ENCODE measurements around the gene PGM1.
A peak's percentile ranks its signal among the peaks of the same experiment; 100 is the strongest.

PGM1 gene

DNA sequence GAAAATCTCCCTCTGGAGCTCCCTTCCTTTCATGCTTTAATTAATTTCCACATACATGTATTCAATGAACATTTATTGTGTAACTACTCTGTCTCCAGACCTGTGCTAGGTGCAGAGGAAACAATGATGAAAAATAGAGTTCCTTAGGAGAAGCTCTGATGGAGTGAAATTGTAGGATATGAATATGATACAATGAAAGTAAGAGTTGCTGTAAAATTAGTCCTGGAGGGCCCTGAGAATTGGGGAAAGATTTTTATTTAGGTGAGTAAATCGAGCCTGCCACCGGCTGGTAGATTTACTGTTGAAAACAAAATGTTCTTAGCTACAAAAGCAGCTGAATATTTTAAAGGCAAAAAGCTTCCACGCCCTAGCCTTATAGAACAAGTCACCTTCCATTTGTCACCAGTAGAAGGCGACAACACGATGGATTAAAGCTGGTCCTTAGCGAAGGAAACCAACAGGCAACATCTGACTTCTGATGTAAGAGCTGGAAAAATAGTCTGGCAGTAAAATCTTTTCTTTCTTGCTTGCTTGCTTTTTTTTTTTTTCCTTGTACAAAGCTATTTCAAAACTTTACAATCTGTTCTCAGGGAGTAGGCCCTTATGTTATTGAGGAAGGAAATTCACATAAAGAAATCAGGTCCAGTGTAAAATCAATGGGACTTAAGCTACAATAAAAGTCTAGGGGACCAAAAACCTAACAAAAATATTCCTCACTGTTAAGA, 98.7 kb downstream of the PGM1 start:
- no peaks in the 10 kb centered on the region for H3K4me1 Mint-ChIP-seq
- no peak overlapping the region for H3K4me3 Mint-ChIP-seq
- no peaks in the 10 kb centered on the region for H3K9me3 Mint-ChIP-seq
- DNase-seq = peak; percentile 52
- no peak overlapping the region for H3K27ac Mint-ChIP-seq
- CTCF ChIA-PET = interaction anchor here (0.6 to 3.2 kb wide), 32 partner anchors 9 to 1989 kb away, joined by 3 to 45 read pairs (median 4); no protein-coding TSS in a partner anchor
- no peaks in the 10 kb centered on the region for H3K27me3 Mint-ChIP-seq
- H3K36me3 Mint-ChIP-seq = no peaks in the 10 kb centered on the region

DNA sequence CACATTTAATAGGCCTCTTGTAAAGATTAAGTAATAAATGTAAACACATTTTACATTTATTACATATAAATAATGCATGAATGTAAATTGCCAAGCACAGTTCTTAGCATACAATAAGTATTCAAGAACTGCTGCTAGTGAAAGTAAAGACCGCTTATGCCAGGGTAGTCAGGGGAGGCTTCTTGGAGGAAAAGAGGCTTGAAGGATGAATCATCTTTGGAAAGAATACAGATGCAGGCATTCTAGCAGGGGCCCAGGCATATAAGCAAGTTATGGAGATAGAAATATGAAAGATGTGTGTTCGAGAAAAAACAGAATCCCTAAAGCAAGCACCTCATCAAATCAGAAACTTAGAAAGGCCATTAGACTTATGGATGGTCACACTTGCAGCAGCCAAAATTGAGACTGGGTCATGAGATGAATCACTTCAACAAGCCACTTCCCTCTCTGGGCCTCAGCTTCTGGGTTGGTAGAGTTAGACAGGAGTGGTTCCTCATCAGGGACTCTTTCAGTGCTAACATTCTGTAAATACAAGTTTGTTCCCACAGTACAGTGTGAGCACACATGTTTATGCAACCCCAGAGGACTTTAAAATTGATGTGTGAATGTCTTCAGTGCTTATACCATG, 100.8 kb downstream of the PGM1 start:
- no peaks in the 10 kb centered on the region for H3K36me3 Mint-ChIP-seq
- DNase-seq = no peak
- no peaks in the 10 kb centered on the region for H3K9me3 Mint-ChIP-seq
- no peak overlapping the region for H3K27ac Mint-ChIP-seq
- CTCF ChIA-PET = interaction anchor here (3.2 kb wide), 1 partner anchor 548 kb away, joined by 12 read pairs; no protein-coding TSS in a partner anchor
- no peaks in the 10 kb centered on the region for H3K4me1 Mint-ChIP-seq
- no peaks in the 10 kb centered on the region for H3K27me3 Mint-ChIP-seq
- H3K4me3 Mint-ChIP-seq = no peak overlapping the region

DNA sequence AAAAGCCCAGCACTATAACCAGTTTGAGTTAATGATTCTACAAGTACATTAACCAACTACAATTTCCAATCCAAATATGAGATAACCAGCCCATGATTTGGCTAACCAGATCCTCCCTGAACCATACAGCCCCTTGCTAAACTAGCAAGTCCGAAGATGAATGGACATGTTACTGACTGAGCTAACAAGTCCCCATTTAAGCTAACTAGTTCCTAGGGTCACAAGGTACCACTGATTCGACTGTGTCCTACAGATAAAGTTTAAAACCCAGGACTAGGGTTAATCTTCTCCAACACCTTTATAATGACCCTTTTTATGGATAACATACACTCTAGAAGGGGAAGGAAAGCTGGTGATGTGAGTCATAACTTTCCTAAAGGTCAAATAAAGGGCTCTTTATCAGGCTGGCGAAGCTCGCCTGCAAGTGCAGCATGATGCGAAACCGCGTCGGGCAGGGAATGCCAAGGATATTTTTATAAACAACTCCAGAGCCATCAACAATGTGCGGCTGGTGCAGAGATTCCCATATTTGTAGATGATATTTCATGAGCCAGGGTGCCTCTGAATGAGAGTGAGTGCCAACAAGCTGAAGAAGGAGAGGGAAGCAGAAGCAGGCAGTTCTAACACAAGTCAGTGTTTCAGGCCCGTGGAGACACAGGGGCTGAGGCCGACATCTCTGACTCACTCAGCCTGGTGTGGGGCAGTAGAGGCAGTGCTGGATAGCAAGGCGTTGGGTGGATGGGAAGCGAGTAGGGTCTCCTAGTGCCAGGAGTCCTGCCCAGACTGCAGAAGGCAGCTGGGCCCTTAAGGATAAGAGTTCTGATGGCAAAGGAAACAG, 105.0 kb downstream of the PGM1 start:
- DNase-seq = no peak
- CTCF ChIA-PET = no interaction called here
- Mint-ChIP-seq H3K27ac (no peak overlapping the region), H3K27me3 (no peaks in the 10 kb centered on the region), H3K4me3 (no peak overlapping the region), H3K9me3 (no peaks in the 10 kb centered on the region), H3K36me3 (no peaks in the 10 kb centered on the region), H3K4me1 (no peaks in the 10 kb centered on the region)

DNA sequence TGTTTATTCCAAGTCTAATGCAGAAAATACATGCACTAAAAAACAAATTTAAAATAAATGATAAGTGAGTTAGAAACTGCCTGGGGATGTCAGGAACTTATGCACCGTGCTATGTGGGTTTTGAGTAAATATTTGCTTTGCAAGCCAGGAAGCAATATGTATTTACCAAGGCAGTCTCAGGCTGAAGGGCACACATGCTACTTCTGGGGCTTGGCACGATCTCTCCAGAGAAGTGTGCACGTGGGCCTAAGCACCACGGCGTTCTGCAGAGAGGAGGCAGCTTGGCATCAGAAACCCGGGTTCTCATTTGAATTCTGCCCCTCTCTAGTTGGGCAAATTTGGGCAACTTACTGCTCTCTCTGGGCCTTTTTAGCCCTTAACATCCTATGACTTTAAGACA, 108.0 kb downstream of the PGM1 start:
- H3K27me3 Mint-ChIP-seq = peaks cover 4% of the 10 kb centered on the region

DNA sequence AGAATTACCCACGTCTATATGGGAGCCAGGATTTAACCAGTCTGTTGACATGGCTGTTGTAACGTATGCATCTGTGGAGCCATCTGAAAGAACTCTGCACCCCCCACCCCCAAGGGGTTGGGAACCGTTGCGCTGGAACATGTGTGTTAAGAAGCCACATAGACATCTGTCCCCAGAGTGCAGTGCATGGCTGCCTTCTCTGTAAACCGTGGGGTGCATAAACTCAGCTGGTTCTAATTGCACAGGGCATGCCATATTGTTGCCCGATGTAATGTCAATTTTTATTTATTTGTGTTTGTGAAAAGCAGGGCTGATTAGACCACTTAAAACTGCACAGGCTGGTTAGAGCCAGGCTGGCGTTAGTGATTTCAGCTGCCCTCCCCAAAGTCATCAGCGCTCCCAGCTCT, 110.5 kb downstream of the PGM1 start:
- DNase-seq = no peak
- Mint-ChIP-seq H3K27ac (no peak overlapping the region), H3K9me3 (no peaks in the 10 kb centered on the region), H3K4me3 (no peak overlapping the region), H3K27me3 (peaks cover 12% of the 10 kb centered on the region), H3K36me3 (no peaks in the 10 kb centered on the region), H3K4me1 (no peaks in the 10 kb centered on the region)
- CTCF ChIA-PET = interaction anchor here (1.2 kb wide), 2 partner anchors 12 to 543 kb away, joined by 4 to 5 read pairs; no protein-coding TSS in a partner anchor

More for the DNA sequence above, 108.0 kb downstream of the PGM1 start:
- H3K9me3 Mint-ChIP-seq = no peaks in the 10 kb centered on the region
- no peaks in the 10 kb centered on the region for H3K4me1 Mint-ChIP-seq
- DNase-seq = no peak
- H3K27ac Mint-ChIP-seq = no peak overlapping the region
- no peaks in the 10 kb centered on the region for H3K36me3 Mint-ChIP-seq
- CTCF ChIA-PET = interaction anchor here (1.2 kb wide), 1 partner anchor 9 kb away, joined by 4 read pairs; no protein-coding TSS in a partner anchor
- no peak overlapping the region for H3K4me3 Mint-ChIP-seq

DNA sequence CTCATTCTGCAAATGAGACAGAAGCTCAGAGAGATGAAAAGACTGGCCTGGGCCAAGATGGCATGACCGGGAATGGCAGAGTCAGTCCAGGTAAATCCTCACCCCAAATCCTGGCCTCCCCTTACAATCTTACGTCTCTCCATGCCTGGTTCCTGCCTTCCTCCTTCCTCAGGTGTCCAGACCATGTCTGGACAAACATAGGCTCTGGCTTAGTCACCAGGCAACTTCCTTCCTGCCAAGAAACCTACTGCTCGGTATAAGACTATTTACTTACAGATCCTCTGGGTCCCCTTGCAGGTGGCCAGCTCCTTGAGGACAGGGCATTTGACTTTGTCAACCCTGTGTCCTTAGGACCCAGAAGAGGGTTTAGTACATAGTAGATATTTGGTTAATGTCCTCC, 111.2 kb downstream of the PGM1 start:
- Mint-ChIP-seq H3K27me3 (peaks cover 15% of the 10 kb centered on the region), H3K27ac (no peak overlapping the region), H3K4me3 (no peak overlapping the region), H3K36me3 (no peaks in the 10 kb centered on the region), H3K4me1 (no peaks in the 10 kb centered on the region), H3K9me3 (no peaks in the 10 kb centered on the region)
- CTCF ChIA-PET = interaction anchor here (1.2 kb wide), 2 partner anchors 12 to 542 kb away, joined by 4 to 5 read pairs; no protein-coding TSS in a partner anchor
- DNase-seq = no peak

DNA sequence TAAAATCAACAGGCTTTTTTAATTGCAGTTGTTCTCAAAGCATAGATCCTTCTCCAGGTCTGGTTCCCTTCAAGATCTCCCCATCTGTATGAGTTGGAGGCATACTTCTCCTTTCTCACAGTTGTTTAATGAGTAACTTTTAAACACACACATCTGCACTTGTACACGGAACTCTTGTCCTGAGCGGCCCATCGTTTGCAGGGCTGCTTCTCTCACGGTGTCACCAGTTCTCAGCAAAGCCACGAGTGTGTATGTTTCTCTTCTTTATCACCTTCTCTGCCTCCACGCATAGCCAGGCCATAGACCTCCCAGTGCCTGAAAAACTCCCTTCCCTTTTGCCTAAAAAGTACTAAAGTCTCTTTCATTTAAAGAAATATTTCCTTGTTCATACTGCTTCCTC, 111.9 kb downstream of the PGM1 start:
- Mint-ChIP-seq H3K4me1 (no peaks in the 10 kb centered on the region), H3K27me3 (peaks cover 15% of the 10 kb centered on the region), H3K4me3 (no peak overlapping the region), H3K36me3 (no peaks in the 10 kb centered on the region), H3K9me3 (no peaks in the 10 kb centered on the region), H3K27ac (no peak overlapping the region)
- CTCF ChIA-PET = interaction anchor here (1.5 kb wide), 1 partner anchor 13 kb away, joined by 4 read pairs; no protein-coding TSS in a partner anchor
- no peak for DNase-seq

- CTCF ChIA-PET = no interaction called here
- Mint-ChIP-seq H3K27me3 (peaks cover 17% of the 10 kb centered on the region), H3K27ac (no peak overlapping the region), H3K4me1 (no peaks in the 10 kb centered on the region), H3K4me3 (no peak overlapping the region), H3K9me3 (no peaks in the 10 kb centered on the region), H3K36me3 (no peaks in the 10 kb centered on the region)
- DNase-seq = no peak
These were observed 116.1 kb downstream of the PGM1 start for GRCh38 chr1:63709267-63709828.

Measured in activated naive CD4-positive, alpha-beta T cell treated with anti-CD3 and anti-CD28 coated beads, Interleukin-2, amount 10 ng/mL, durations not matched to agents 7 days and 5 days (primary cell).